Fibroblast of pulmonary artery (primary cell): Measurements from ENCODE around the gene HK3.

Experiments used
- DNase-seq: peaks from one replicate; pipeline ENCODE4 v3.0.0-alpha.2; 2010; ENCODE audit warnings: low read depth
- H3K4me3 ChIP-seq: replicated peaks from 2 replicates; pipeline ENCODE4 v1.5.1; 2011; ENCODE audit warnings: low read depth, mild to moderate bottlenecking, control low read depth, low read length, moderate library complexity
- TF ChIP-seq, protein P1 (sequence below): IDR thresholded peaks from 2 replicates; pipeline ENCODE4 v1.5.1; 2011; ENCODE audit warnings: mild to moderate bottlenecking, control low read depth, low read length, inconsistent platforms; ENCODE audit errors: missing control alignments

HK3 gene

GRCh38 chr5:176878906-176879662 is 20.1 kb downstream of the HK3 start:
- DNase-seq = no peak
- TF ChIP-seq, protein P1, sequence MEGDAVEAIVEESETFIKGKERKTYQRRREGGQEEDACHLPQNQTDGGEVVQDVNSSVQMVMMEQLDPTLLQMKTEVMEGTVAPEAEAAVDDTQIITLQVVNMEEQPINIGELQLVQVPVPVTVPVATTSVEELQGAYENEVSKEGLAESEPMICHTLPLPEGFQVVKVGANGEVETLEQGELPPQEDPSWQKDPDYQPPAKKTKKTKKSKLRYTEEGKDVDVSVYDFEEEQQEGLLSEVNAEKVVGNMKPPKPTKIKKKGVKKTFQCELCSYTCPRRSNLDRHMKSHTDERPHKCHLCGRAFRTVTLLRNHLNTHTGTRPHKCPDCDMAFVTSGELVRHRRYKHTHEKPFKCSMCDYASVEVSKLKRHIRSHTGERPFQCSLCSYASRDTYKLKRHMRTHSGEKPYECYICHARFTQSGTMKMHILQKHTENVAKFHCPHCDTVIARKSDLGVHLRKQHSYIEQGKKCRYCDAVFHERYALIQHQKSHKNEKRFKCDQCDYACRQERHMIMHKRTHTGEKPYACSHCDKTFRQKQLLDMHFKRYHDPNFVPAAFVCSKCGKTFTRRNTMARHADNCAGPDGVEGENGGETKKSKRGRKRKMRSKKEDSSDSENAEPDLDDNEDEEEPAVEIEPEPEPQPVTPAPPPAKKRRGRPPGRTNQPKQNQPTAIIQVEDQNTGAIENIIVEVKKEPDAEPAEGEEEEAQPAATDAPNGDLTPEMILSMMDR = no peak
- no peak overlapping the region for H3K4me3 ChIP-seq

DNA sequence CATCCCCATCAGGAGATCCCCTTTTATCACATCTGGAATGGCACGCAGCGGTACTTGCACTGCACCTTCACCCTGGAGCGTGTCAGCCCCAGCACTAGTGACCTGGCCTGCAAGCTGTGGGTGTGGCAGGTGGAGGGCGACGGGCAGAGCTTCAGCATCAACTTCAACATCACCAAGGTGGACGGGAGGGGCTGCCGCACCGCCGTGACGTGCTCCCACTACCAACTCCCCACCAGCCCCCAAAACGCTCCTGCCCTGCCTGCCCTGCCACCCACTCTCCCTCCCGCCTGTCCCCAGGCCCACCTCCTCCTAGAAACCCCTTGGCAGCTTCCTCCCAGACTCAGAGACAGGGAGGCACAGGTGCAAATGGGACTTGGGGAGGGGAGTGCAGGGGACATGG is 20.7 kb downstream of the HK3 start:
- H3K4me3 ChIP-seq = no peak overlapping the region
- TF ChIP-seq, protein P1 = no peak
- DNase-seq = no peak

GRCh38 chr5:176877793-176878331 is 21.3 kb downstream of the HK3 start:
- no peak for DNase-seq
- TF ChIP-seq, protein P1 = no peak
- H3K4me3 ChIP-seq = no peak overlapping the region

DNA sequence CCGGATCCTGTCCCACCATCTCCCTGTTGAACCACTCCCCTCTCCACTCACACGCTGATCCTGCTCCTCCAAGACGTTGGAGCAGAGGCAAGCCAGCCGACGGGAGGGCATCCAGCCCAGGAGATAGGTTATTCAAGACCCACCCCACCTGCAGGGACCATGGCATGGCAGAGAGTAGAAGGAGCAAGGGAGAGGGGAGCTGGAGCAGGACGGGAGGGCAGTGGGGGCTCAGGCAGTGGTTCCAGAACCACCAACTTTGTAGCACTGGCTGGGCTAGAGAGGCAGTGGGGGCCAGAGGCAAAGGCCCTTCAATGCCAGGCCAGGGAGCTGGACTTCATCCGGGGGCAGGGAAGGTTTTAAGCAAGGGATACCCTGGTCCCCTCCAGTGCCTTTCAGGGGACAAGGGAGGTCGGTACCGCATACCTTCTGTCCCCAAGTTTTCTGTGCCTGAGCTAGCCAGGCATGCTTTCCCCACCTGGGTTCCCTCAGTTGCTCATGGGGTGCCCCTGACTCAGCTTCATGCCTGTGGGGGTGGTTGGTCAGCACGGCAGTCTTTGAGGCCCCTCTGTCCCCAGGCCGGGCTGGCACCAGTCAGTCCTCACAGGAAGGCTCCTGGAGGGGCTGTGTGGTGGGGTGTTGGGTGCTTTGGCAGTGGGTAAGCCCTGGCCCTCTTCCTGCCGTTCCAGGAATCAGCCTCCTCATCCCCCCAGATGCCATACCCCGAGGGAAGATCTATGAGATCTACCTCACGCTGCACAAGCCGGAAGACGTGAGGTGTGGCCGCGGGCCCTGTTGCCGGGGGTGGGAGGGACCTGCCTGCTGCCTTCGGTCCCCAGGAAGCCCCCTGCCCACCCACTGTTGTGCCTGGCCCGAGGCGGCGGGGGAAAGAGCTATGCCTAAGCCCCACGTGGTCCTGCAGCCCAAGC is 22.4 kb downstream of the HK3 start:
- TF ChIP-seq, protein P1 = no peak
- DNase-seq = no peak
- H3K4me3 ChIP-seq = no peak overlapping the region

DNA sequence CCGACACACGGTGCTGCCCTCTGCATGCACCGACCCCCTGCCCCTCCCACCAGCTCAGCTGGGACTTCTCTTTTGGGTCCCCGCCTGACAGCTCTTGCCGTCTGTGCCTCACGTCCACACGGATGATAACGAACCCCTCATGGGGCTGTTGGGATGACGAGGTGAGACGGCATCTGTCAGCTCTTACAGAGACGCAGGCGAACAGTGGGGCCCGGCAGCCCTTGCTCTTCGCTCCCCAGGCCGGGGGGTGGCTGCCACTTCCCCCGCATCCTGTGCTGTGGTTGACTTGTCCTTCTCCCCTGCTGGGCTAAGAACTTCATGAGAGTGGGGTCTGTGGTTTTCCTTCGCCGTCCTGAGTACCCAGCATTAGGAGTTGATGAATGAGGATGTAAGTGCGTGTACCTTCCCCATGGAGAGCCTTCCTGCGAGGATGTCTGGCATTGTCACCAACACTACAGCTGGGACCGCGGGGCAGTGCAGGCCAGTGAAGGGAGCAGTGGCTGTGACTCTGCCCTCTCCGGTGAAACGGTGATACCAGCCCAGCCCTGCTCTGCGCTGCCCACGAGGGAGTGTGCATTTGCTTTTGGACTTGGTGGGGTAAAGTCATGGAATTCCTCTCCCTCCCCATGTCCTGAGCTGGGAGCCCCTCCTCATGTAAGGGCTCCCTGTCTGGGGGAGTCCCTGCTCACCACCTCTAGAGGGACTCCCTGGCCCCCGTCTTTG is 23.2 kb downstream of the HK3 start:
- no peak overlapping the region for H3K4me3 ChIP-seq
- DNase-seq = no peak
- TF ChIP-seq, protein P1 = no peak

DNA sequence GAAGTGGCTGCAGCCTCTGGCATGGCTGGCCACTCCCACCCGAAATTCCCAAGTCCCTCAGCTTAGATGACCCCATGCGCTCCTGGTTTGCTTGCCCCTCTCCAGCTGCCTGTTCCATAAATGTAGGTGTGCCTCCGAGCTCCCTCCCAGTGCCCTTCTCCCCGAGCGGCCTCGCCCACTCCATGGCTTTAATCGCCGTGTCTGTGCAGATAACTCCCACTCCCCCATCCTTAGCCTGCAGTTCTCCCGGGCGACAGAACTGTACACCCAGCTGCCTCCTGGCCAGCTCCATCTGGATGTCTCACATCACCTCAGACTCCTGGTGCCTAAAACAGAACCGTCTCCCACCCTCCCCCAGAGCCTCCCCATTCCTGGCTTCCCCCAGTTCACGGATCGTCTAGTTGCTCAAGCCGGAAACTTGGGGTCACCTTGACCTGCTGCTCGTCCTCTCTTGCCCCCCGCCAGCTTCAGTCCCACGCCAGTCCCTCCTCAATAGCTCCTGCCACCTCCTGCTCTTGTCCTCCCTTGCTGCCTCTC is 24.1 kb downstream of the HK3 start:
- no peak overlapping the region for H3K4me3 ChIP-seq
- DNase-seq = no peak
- TF ChIP-seq, protein P1 = no peak
